ENCODE results near the gene WNK4. TPM values are rescaled to one million over a fixed set of nuclear protein-coding genes. Genes with fewer than 3 reads are reported as not detected.

The WNK4 gene

Small RNA genes lying within 50 kb of the gene (small RNA-seq; reads per million reads assigned to genes)
- gene HMGN2P15 (ENCODE audit: insufficient read depth): not detected
- gene MIR6781 (ENCODE audit: insufficient read depth): not detected

Measured in neuronal stem cell (in vitro differentiated cells).